Adrenal gland (tissue), 12 donors: ENCODE measurements around the gene FGGY. TPM values are rescaled to one million over a fixed set of nuclear protein-coding genes. Genes with fewer than 3 reads are reported as not detected.
A peak's percentile ranks its signal among the peaks of the same experiment; 100 is the strongest.

Source experiments
- DNase-seq, 7 donors: peaks; one replicate each; pipeline ENCODE4 v3.0.0-alpha.2; 2019 to 2020
- H3K27ac ChIP-seq, 5 donors: fragments of 200-600 bp; sonication (generic) in 4 of 5; 1 replicate in 3 of 5; 2 replicates in 2 of 5; pipeline versions ENCODE4 v1.5.1 to v1.8.0; 2016 to 2020; ENCODE audit warnings: mild to moderate bottlenecking in 1 of 5
- H3K27me3 ChIP-seq: fragments of 200-600 bp; 2 replicates; pipeline ENCODE4 v1.8.0; 2021
- H3K36me3 ChIP-seq, 2 donors: fragments of 200-600 bp; replicated peaks in 1 of 2; 1 replicate in 1 of 2; 2 replicates in 1 of 2; pipeline versions ENCODE4 v1.5.1 to v1.8.0; 2018 to 2022
- H3K4me1 ChIP-seq, 2 donors: fragments of 200-600 bp; replicated peaks in 1 of 2; 1 replicate in 1 of 2; 2 replicates in 1 of 2; pipeline versions ENCODE4 v1.5.1 to v1.8.0; 2018 to 2021
- H3K4me3 ChIP-seq, 4 donors: fragments of 200-600 bp; sonication (generic) in 3 of 4; one replicate each; pipeline ENCODE4 v1.5.1; 2016 to 2018
- H3K9me3 ChIP-seq, 3 donors: fragments of 200-600 bp; sonication (generic) in 1 of 3; replicated peaks in 1 of 3; 1 replicate in 2 of 3; 2 replicates in 1 of 3; pipeline versions ENCODE4 v1.5.1 to v1.8.0; 2016 to 2021
- CTCF ChIP-seq, 6 experiments: fragments of 450-650 bp in 4 of 6; fragments of 200-600 bp in 2 of 6; sonication (generic) in 1 of 6; IDR thresholded peaks; 1 replicate in 5 of 6; 2 replicates in 1 of 6; pipeline versions ENCODE4 v1.5.1 to v1.8.0; 2016 to 2021; ENCODE audit warnings: antibody characterized with exemption in 6 of 6, mild to moderate bottlenecking in 2 of 6, moderate library complexity in 1 of 6
- POLR2A ChIP-seq, 2 donors: fragments of 450-650 bp; IDR thresholded peaks; one replicate each; pipeline ENCODE4 v1.6.1; 2017; ENCODE audit warnings: antibody characterized with exemption in 2 of 2, mild to moderate bottlenecking in 2 of 2, moderate library complexity in 1 of 2
- WGBS, 4 donors: extraction: QIAGEN DNeasy Blood & Tissue Kit in 2 of 4; methylation state at CpG; one replicate each; pipeline versions ENCODE4 v1.1.5 to v1.1.7; 2013 to 2017; 5-methylcytosine and 5-hydroxymethylcytosine counted together
- intact Hi-C, 2 donors: fragments of 100-400 bp; cut with DNase I; formaldehyde crosslinking; loops; one replicate each; pipeline versions ENCODE4 v1.14.1 to v1.15.0; 2022 to 2023
- polyA plus RNA-seq, 3 donors: library from polyadenylated mRNA; stranded (reverse); fragments of 200-250 nt in 2 of 3; fragments of 350-450 nt in 1 of 3; fragmentation: Illumina TruSeq in 1 of 3; extraction: RNeasy Lipid Tissue Mini Kit (QIAGEN cat#74804) in 1 of 3; gene quantifications; one replicate each; pipeline ENCODE4 v1.2.3, GENCODE V29; 2013 to 2014
- total RNA-seq, 9 donors: library from RNA; depleted of rRNA in 4 of 9; stranded (reverse); fragments of >200 nt in 4 of 9; fragments of 120-200 nt in 1 of 9; fragmentation: NEBNext Ultra II Directional in 1 of 9; extraction: Animal tissue kit (Norgen Biotek cat#: 25700) in 1 of 9; gene quantifications; one replicate each; pipeline versions ENCODE4 v1.1.0 to v1.2.4, GENCODE V29; 2013 to 2023
- donor health status: healthy with polysubstance abuse.
- donor health status: Bipolar disorder and iron deficiency.
- donor health status: DM: yes; HTN: yes; CAD: no.
- donor health status: DM: no; HTN: no; CAD: no.
- donor health status: DM: no; HTN: no; CAD: no.
- donor health status: DM: yes; HTN: yes; CAD: no.

Gene FGGY
- total and polyA plus RNA-seq, 12 donors = 7.4 to 75.5 (median 35.0) TPM

DNA sequence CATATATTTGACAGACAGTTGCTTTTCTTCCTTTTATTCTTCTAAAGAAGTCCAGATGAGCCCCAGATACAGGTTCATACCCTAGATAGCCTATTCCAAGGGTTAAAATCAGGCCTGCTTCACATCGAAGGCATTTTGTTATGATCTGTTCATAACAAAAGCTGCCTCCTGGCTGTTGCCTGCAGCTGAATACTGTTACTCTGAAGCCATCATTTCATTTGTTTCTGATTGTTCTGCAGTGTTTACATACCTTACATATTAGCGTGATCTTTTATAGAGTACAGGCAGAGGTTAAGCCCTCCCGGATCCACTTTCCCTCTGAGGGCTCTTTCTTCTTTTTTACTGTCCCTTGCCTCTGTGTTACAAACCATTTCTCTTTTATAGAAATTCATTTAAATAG, 298.9 kb downstream of the FGGY start:
- H3K27ac ChIP-seq = no peak overlapping the region

DNA sequence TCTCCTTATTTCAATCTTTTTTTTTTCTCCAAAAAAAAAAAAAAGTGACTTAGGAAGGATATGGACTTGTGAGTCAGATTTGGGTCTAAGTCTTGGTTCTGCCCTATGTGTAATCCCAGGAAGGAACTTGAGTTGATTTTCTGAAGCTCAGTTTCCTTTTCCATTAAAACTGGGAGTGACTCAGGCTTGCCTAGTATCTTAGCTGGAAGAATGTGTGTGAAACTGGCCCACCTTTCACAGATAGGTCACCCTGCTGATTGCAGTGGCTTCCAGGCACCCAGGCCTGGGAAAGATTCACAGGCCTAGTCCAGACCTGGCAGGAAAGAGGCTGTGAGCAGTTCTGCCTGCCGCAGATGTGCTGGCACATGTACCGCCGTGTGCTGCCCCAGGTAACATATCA, 299.5 kb downstream of the FGGY start:
- WGBS, 4 donors = 69 to 89% (median 81%) methylated on average over 3 of the region's 3 CpGs
- intact Hi-C loops = no loop called here
- Histone ChIP-seq H3K27me3 (no peaks in the 10 kb centered on the region), H3K4me3 (no peak overlapping the region), H3K36me3 (no peaks in the 10 kb centered on the region), H3K27ac (peak overlapping the region in 1 of 5 donors; percentile 22), H3K4me1 (peaks cover 0 to 9% of the 10 kb centered on the region in 2 donors), H3K9me3 (no peaks in the 10 kb centered on the region)
- TF ChIP-seq CTCF (IDR thresholded peaks at IDR 0.05) = no peak
- TF ChIP-seq POLR2A (IDR thresholded peaks at IDR 0.05) = no peak
- peak in 2 of 7 donors; percentile 16 to 20 for DNase-seq

More for the DNA sequence above, 298.9 kb downstream of the FGGY start:
- 65 to 80% (median 72%) methylated on average over 3 of the region's 3 CpGs for WGBS, 4 donors
- no peak for TF ChIP-seq CTCF (IDR thresholded peaks at IDR 0.05)
- no peak for TF ChIP-seq POLR2A (IDR thresholded peaks at IDR 0.05)
- H3K4me1 ChIP-seq = peaks cover 0 to 9% of the 10 kb centered on the region in 2 donors
- H3K9me3 ChIP-seq = no peaks in the 10 kb centered on the region
- no peak for DNase-seq
- H3K27me3 ChIP-seq = no peaks in the 10 kb centered on the region
- no peak overlapping the region for H3K4me3 ChIP-seq
- H3K36me3 ChIP-seq = no peaks in the 10 kb centered on the region
- intact Hi-C loops = no loop called here

- no peak overlapping the region for H3K27ac ChIP-seq
- no peaks in the 10 kb centered on the region for H3K9me3 ChIP-seq
- TF ChIP-seq CTCF (IDR thresholded peaks at IDR 0.05) (no peak), POLR2A (IDR thresholded peaks at IDR 0.05) (no peak)
- H3K4me1 ChIP-seq = peaks cover 0 to 9% of the 10 kb centered on the region in 2 donors
- DNase-seq = no peak
- H3K36me3 ChIP-seq = no peaks in the 10 kb centered on the region
- no peaks in the 10 kb centered on the region for H3K27me3 ChIP-seq
- intact Hi-C loops = no loop called here
- 92 to 100% (median 100%) methylated on average over 1 of the region's 1 CpG for WGBS, 4 donors
- no peak overlapping the region for H3K4me3 ChIP-seq
These were observed 300.1 kb downstream of the FGGY start for GRCh38 chr1:59596956-59597355.

DNA sequence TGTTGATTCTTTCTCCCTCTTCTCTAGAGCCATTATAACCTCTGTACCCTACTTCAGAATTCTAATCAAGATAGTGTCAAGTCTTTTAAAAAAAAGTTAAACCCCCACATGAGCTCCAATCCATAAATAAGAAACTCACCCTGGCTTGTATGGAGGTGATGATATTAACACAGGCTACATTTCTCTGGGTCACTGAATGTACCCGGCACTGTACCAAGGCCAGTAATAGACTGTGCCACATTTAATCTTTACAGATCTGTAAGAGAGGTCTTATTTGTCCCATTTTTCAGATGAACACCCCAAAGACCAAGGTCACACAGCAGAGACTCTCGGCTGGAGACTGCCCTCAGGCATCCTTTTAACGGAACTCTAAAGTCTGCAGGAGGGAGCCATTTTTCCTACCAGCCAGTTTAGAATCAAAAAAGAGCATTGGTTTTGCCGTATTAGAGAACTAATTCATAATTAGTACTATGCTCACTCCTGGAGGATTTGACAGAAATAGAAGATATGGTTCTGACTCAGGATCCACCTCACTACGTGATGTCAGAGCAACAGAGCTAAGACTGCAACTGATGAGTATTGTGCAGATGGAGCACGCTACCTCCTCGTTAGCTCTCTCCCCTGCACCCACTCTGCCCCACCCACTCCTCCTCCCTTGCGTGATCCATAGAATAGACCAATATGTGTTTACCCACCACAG, 300.7 kb downstream of the FGGY start:
- Histone ChIP-seq H3K9me3 (no peaks in the 10 kb centered on the region), H3K4me1 (peaks cover 0 to 9% of the 10 kb centered on the region in 2 donors), H3K27me3 (no peaks in the 10 kb centered on the region), H3K27ac (no peak overlapping the region), H3K4me3 (no peak overlapping the region), H3K36me3 (no peaks in the 10 kb centered on the region)
- DNase-seq = no peak
- WGBS, 4 donors = 94 to 95% (median 95%) methylated on average over 8 of the region's 8 CpGs
- TF ChIP-seq POLR2A (IDR thresholded peaks at IDR 0.05) (no peak), CTCF (IDR thresholded peaks at IDR 0.05) (no peak)
- intact Hi-C loops = no loop called here
